GM15510 (cell line): ENCODE data around the gene MTMR10.

Source experiments
- POLR2A ChIP-seq: IDR thresholded peaks from 3 replicates; pipeline ENCODE4 v1.6.1; 2011; ENCODE audit warnings: borderline replicate concordance; ENCODE audit not compliant: insufficient read length; ENCODE audit errors: extremely low read depth

The MTMR10 gene

DNA sequence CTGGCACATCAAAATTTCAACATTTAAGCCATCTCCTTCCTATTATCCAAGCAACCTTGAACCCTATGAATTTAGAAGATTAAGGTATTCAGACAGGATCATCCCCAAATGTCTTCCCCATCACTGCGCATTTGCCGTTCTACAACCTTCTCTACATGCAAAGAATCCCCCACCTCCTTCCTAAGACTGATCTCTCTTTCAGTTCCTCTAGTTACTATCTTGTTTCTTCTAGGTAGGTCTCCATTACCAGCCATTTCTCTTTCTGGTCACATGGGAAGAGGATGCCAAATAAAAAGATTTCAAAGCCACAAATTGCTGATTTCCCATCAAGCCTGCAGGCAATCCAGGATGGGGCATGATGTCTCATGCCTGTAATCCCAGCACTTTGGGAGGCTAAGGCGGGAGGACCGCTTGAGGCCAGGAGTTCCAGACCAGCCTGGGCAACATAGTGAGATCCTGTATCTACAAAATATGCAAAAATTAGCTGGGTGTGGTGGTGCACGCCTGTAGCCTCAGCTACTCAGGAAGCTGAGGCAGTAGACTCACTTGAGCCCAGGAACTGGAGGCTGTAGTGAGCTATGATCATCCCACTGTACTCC, 29.7 kb upstream of the MTMR10 start:
- TF ChIP-seq POLR2A: no peak

DNA sequence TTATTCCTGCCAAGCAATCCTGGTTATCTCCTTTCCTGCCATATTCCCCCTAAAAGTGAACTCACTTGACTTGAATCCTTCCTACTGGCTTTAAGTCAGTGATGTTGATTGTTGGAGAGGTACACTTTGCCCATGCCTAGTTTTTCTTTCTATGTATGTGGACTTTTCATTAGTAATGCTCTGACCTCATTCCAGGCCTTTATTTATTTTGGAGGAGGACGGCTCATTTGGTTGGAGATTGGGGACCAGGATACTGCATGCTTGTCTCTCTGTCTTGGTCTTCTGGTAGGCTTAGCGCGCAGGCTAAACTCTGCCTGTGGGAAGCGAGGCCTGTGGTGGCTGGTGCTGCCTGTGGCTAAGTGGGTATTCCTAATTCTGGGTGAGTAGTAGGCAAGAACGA, 29.1 kb upstream of the MTMR10 start:
- no peak for TF ChIP-seq POLR2A

DNA sequence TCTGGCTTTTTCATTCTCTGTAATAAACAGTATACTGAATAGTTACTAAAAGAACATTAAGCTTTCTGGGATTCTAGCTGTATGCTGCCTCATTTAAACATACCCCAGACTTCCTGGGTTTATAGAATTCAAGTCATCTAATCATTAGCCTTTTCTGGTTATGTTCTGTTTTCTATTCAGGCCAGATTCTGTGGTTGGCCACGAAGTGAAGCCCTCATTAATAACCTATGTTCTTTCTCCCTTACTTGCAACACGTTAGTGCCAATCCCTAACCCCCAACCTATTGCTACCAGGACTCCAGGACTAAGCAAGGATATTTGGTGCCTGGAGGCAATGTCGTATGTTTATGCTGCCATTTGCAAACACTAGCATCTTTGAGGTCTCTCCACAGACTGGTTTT, 28.6 kb upstream of the MTMR10 start:
- TF ChIP-seq POLR2A: no peak

DNA sequence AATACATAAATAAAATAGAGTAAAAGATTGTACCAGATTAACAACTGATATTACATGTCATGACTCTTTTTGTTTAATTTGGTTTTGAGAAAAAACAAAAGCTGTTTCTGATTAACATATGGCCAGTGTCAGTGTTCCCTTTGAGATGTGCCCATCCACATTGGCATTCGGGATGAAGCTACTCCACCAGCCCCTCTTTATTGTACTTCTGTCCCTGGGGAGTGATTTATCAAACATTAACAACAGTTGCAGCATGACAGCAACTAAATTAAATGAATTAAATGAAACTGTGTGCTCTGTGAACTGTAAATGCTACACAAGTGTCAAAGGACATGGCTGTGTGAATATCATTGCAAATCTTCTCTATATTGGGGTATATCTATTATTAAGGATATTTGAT, 25.9 kb upstream of the MTMR10 start:
- TF ChIP-seq POLR2A: no peak

DNA sequence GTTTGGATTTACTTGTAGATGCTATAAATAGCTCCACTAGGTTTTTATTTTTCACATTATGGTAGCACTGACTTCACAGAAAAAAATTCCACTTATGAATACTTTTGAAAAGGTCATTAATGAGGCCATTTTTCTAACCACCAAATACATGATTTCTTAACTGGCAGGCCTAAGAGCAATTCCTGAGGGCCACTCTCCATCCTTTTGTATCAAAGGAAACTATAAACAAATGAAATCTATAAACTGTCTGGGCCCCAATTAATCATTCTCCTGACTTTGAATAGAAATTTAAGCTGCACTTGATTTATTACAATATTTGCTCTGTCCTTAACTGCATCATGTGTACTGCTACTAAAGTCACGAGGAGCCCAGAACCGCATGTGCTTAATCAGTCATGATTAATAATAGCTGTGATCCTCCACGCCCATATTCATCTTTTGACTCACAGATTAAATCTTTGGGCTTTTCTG, 25.1 kb upstream of the MTMR10 start:
- TF ChIP-seq POLR2A: no peak

DNA sequence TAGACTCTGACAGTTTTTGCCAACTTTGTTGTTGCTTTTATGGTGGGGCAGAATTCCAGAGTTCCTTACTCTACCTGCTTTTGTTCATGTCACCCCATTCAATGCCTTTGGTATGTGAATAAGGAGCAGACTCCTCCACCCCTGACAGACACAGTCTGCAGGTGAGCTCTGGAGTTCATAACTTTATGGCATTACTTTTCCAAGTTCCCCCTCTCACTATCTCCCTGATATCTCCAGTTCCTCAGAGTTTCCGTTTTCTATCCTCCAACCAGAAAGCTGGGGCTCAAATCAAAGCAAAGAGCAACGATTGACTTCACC, 23.1 kb upstream of the MTMR10 start:
- TF ChIP-seq POLR2A: no peak

DNA sequence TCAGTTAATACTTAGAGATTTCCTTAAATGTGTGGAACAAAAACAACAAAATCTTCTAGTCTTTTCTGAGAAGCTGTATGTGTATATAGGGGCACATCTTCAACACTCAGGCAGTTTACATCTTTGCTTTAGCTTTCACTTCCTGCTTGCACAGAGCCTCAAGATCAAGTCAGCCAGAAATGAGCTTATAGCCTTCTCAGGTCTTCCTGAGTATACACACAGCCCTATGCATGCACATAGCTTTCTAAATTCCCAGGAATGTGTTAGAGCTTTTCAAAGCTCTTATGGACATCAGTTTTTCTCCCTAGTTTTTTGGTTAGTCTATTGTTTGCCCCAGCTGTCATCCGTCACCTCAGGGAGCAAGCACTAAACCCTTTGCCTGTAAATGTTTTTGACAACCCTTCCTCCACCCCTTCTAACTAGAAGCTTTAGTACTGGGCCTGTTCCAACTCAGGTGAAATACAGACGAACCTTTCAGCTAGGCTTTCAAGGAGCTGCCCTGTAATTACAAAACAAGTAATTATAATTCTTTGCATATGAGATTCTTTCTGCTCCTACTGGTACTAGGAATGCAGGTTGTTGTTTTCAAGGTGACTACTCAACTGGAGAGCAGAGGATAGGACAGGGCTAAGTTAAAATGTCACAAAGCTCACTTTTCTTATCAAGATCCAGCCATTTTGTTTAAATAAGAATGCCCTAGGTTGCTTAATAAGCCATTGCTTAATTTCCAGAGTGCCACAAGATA, 22.6 kb upstream of the MTMR10 start:
- no peak for TF ChIP-seq POLR2A

DNA sequence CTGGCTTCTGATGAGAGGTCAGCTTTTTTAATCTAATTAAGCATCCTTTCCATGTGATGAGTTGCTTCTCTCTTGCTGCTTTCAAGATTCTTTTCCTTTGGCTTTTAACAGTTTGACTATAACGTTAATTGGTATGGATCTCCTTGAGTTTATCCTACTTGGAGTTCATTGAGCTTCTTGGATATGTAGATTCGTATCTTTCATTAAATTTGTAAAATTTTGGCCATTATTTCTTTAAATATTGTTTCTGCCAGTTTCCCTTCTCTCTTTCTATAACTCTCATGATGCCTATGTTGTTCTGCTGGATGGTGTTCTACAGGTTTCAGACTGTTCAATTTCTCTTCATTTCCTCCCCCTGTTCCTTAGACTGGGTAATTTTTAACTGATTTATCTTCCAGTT, 21.0 kb upstream of the MTMR10 start:
- no peak for TF ChIP-seq POLR2A

DNA sequence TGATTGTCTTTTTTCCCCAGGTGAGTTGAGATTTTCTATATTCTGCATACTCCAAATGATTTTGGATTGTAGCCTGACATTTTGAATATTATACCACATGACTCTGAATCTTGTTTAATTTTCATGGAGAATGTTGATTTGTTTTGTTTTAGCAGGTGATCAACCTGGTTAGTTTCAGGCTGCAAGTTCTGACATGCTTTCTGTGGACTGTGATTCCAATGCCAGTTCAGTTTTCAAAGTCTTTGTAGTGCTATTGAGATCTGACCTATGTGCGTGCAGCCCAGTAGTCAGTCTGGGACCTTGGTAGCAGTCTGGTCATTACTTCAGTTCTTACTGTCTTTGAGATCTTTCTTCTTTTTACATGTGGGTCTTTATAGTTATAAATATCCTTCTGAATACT, 18.6 kb upstream of the MTMR10 start:
- no peak for TF ChIP-seq POLR2A

DNA sequence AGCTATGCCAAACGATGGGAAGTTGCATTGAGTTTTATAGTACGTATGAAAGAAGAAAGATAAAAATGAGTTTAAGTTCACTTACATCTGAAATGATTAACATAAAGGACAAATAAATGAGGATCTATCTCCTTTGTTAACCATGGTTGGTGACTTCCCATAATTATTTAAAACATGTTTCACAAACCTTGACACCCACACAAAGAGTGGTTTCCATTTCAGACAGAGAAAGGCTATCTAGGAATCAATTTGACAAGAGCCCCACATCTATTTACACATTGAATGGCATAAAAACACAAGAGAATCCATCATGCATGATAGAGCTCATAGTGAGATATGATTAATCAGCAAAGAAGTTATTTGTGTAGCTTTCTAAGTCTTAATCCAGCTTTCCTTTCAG, 14.2 kb upstream of the MTMR10 start:
- TF ChIP-seq POLR2A: no peak

DNA sequence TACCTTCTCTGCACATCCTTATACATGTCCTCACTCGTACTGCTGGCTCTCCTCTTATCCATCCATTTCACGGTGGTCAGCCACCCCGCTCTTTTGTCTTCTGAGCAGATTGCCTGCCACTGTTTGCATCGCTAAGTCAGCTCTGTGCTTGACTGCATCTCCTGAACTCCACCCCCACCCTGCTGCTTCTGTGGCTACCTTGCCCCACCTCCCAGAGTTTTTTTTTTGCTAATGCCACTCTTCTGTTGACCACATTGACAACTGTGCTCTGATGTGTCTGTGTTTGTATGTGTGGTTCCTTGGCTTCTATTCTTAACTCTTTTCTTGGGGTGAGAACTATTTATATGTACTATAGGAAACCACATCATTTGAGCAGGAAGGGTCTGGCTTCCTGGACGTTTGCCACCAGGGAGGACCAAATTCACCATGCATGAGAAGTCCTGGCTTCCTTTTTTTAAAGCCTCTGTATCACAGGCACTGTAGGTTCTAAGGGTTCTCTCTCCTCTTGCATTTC, 12.8 kb upstream of the MTMR10 start:
- peak; percentile 37 for TF ChIP-seq POLR2A

DNA sequence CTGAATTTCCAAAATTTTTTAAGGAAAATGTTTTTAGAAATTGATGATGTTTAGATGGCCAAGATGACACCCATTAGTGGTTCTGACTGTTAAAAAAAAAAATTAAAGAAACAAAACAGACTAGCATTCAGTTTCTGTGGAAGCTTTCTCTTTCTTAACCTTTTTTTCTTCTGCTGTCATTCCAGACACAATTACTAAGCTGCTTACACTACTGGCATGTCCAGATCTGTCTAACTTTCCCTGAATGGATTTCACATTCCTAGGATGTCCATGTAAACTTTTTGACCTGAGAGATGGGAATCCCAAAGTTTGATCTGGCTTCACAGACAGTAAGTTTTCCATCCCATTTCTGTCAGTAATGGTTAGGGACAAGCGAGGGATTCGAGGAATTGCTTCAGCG, 10.3 kb upstream of the MTMR10 start:
- no peak for TF ChIP-seq POLR2A

DNA sequence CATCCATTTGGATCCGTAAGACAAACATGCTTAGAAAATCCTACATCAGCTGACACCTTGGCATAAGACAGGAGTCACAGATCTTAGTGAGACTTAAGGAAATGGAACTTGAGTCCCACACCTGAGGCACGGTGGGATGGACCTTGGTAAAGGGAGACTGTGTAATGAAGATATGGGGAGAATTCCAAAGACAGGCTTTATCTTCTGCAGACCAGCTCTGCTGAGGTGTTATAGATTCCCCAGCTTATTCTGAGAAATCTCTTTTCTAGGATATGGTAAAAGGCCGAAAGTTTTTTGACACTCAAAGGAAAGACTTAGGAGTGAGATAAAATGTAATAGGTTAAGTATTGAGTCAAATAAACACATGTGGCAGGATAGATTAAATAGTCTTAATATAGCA, 8.3 kb upstream of the MTMR10 start:
- TF ChIP-seq POLR2A: no peak

DNA sequence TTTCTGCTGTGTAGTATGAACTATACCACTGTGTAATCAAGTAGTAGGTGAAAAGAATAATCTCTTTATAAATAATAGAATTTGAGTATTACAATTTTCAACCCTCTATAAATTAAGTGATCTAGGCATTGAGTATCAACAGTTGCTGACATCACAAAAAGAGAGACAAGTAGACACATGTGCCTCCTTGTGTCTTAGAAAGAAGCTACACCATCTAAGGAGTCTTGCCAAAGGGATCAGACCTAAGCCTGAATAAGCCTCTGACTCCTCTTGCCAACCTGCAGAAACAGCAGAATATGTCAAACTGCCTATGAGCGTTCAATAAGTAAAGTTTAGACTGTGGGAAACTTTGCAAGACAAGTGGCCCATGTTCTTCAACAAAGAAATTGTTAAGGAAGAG, 5.8 kb upstream of the MTMR10 start:
- TF ChIP-seq POLR2A: no peak

DNA sequence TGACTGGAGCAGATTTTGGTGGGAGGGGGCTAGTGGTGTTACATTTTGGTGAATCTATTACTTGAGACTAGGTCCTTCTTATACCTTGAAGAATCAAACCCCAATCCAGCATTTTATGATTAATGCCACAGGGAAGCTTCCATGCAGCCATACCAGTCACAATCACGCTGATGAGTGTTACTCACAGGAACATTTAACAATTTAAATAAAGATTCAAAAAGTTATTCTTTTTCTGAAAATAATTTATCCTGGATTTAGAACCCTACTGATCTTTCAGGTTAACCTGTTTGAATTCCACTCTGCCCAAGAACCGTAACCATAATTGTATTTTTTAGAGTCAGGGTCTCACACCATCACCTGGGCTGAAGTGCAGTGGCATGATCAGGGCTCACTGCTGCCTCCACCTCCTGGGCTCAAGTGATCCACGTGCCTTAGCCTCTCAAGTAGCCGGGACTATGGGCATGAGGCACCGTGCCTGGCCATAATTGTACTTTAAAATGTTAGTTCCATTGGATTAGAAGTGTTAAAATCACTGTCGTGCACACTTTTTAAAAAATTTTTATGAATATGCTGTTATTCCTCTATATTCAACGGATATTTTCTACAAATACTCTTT, 929 bp upstream of the MTMR10 start:
- no peak for TF ChIP-seq POLR2A
